GM18526 (cell line): ENCODE measurements around the gene ROR1.

ENCODE experiments used
- POLR2A ChIP-seq: IDR thresholded peaks from 3 replicates; pipeline ENCODE4 v1.6.1; 2011; ENCODE audit not compliant: insufficient read length; ENCODE audit errors: extremely low read depth

ROR1 gene

GRCh38 chr1:63983391-63984256, 209.8 kb downstream of the ROR1 start:
- TF ChIP-seq POLR2A, result no peak

DNA sequence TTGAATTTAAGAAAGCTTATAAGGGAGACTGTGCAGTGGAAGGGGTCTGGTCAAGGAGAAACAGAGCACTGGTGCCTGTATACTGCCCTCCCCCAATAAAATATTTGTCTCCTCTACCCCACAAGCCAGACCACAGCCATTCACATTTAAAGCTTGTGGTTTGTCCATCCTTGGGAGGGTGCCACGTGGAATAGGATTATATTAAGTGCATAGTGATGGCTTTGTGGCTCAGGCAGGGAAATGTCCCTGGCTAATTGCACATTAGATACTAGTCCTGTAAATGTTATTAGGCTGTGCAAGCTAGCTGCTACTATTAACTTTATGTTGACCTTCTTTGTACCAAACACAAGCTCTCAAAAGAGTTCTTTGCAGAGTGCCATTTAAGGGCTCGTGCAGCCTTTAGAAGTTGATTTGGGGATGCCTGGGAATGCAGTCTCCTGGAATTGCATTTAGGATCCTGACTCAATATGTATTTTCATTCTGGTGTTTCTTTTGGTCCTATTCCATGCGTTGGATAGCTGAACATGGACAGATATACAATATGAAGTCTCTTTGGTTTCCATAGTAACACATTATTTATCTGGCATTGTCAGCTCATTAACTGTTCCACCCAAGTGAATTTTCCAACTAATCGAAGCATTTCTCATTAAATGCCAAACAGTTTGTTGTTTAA, 210.6 kb downstream of the ROR1 start:
- no peak for TF ChIP-seq POLR2A

DNA sequence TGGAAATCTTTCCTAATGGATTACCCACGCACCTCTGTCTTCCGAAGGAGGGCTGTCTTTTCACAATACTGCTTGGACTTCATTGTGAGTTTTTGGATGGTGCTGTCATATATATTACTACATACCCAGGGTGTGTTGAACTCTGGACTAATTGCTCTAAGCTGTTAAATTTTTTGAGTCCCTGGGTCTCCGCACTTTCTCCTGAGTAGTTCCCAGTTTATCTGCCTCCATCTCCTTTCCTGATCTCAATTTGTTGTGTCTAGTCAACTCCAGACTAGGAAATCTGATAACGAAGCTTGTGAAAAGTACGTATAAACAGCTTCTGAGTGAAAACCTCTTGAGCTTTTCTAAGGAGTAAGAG, 211.1 kb downstream of the ROR1 start:
- TF ChIP-seq POLR2A, result no peak

GRCh38 chr1:63987014-63987627, 213.3 kb downstream of the ROR1 start:
- no peak for TF ChIP-seq POLR2A

GRCh38 chr1:63987628-63988024, 213.8 kb downstream of the ROR1 start:
- no peak for TF ChIP-seq POLR2A

GRCh38 chr1:63988941-63989340, 215.1 kb downstream of the ROR1 start:
- TF ChIP-seq POLR2A, result no peak

DNA sequence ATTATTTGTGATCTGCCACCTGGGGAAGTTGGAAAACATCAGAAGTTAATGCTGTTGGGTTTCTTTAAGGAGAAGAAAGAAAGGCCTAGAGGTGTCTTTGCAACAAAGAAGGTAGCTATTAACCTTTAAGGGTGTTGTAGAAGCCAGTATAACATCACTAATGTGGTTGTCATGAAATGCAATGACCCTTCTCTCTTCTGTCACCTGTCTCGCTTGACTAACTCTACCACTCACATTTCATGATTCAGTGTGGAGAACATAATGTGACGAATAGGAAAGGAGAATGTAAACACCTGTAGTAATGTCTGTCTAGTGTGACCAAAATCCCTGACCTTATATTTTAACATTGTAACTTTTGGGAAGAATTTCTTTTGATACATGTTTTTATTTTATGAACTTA, 217.9 kb downstream of the ROR1 start:
- no peak for TF ChIP-seq POLR2A

DNA sequence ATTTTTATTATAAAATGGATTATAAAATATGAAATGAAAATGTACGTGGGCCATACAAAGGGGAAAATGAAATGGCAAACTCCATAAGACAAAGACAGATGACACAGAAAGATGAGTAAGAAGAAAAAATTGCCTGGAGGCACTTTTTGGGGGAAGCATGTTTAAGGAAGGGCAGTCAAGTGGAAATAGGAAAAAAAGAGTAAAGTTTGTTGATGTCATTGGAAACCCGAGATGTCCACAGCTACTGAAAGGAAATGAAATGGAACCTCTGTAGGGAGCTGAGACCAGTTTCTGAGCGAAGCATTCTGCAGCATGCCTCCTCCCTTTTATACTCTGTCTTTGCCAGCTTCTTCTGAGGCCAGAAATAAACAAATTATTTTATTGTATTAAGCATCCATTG, 226.2 kb downstream of the ROR1 start:
- TF ChIP-seq POLR2A, result no peak

DNA sequence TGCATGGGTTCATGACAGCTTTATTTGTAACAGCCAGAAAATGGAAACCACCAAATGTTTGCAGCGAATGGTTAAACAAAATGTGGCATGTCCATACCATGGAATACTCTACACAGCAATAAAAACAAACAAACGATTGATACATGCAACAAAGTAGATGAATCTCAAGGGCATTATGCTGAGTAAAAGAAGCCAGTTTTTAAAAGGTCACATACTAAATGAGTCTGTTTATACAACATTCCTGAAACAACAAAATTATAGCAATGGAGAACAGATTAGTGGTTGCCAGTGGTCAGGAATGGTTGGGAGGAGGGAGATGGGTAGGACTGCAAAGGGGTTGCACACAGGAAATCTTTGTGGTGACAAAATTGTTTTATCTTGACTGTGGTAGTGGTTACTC, 227.2 kb downstream of the ROR1 start:
- TF ChIP-seq POLR2A, result no peak

GRCh38 chr1:64004451-64005025, 230.7 kb downstream of the ROR1 start:
- TF ChIP-seq POLR2A, result no peak

GRCh38 chr1:64005801-64006200, 232.0 kb downstream of the ROR1 start:
- no peak for TF ChIP-seq POLR2A

DNA sequence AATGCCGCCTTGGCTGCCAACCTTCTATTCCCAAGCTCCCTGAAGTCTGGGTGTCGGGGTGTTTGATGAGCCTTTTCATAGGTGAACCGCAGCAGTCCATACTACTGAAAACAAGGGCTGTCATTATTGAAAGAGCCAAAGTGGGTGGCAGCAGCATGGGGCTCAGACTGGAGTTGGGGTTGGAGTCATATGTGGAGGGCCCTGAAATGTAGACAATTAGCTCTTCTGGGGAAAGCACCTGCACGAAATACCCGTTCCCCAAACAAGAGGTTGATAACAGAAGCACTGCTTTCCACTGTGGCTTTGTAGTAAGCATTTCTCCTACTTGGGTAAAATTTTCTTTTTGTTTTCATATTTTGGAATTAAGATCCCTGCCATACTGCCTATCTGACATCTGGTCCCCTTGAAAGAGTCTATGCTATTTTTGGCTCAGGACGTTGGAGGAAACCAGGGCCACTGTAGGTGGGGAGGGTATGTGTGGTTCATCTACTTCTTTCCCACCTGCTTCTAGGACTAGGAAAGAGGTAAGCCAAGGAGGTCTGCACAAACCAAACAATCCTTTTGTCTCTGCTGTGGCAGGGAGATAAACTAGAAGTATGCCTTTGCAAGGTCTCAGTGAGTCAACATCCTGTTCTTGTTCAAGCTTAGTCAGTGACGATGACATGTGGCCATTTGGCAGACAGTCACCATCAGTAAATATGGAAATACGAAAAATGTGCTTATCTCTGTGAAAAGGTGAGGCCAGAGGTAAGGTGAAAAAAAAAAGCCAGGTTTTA, 232.6 kb downstream of the ROR1 start:
- no peak for TF ChIP-seq POLR2A

GRCh38 chr1:64010316-64010715, 236.5 kb downstream of the ROR1 start:
- no peak for TF ChIP-seq POLR2A

- TF ChIP-seq POLR2A, result no peak
These were observed 239.6 kb downstream of the ROR1 start for GRCh38 chr1:64013395-64013794.

- TF ChIP-seq POLR2A, result no peak
These were observed 246.0 kb downstream of the ROR1 start for GRCh38 chr1:64019818-64020217.
